ENCODE results near the gene WNT7B.

- TF ChIP-seq CTCF (IDR thresholded peaks at IDR 0.05) (no peak), POLR2AphosphoS5 (IDR thresholded peaks at IDR 0.05) (no peak), EP300 (IDR thresholded peaks at IDR 0.05; ENCODE audit: low read depth) (no peak), POLR2A (IDR thresholded peaks at IDR 0.05) (no peak)
Measured at GRCh38 chr22:45968751-45969413, 8.1 kb downstream of the WNT7B start.

Data from transverse colon (tissue), 4 donors.